Stimulated activated CD8-positive, alpha-beta memory T cell treated with anti-CD3 and anti-CD28 coated beads, Interleukin-12 subunit alpha, Interleukin-12 subunit beta, amount 100 ng/mL, for 4 hours (primary cell): ENCODE measurements around the gene PSG11.
"Not testable (repeated sequence)": the region's sequence is repeated elsewhere in the genome, so short reads cannot be mapped to it uniquely, and the experiment has no call there.

Experiments used
- DNase-seq: peaks from one replicate; pipeline ENCODE4 v3.0.0-alpha.2; 2020; ENCODE audit warnings: low read depth

Gene PSG11

DNA sequence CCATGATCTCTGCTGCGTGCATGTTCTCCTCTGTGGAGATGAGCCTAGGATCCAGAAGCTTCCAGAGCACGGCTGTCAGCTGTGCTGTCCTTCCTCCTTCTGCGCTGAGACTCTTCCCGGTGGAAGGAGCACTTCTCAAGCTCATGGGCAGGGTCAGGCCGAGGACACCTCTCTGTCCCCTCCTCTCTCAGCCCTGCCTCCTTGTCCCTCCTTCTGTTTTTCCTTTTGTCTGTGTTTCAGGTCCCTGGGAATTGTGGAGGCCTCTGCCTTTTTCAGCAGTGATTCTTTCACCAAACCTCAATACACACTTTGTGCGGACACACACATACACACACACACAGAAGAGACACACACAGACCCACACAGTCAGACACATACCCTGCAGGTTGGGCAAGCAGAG is at the start of gene PSG11:
PSG11 (minus strand) TSS at position 101 of the 400 bp plus-strand sequence; CDS start at position 4, 97 bp downstream.
- DNase-seq = not testable (repeated sequence)

DNA sequence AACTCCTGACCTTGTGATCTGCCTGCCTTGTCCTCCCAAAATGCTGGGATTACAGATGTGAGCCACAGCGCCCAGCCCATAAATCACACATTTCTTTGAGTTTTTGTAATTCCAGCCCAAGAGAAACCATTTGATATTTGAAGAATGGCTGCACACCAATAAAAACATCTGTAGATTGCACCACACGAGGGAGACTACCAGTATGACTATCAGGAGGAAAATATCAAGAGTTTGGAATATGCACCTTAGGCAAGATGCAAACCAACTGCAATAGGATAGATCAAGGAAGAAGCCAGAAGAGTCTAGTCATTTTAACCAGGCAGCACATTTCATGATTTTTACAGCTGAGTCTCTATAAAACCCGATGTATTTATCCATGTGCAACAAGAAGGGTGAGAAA is 36.1 kb upstream of the PSG11 start:
- not testable (repeated sequence) for DNase-seq

GRCh38 chr19:43061326-43061725 is 35.1 kb upstream of the PSG11 start:
- not testable (repeated sequence) for DNase-seq

DNA sequence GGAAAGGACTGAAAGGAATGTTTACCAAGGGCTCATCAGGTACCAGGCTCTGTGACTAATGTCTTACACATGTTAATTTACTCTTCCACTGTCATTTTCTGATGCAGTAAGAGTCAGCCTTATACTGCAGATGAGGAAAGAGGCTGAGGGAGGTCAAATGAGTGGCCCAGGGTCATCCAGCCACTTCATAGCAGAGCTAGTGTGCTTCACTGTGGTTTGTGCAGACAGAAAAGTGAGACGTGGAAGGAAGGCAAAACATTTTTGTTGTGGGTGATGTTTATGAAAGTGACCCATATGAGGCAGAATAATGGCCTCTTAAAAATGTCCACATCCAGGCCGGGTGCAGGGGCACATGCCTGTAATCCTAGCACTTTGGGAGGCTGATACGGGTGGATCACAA is 34.0 kb upstream of the PSG11 start:
- DNase-seq = not testable (repeated sequence)

DNA sequence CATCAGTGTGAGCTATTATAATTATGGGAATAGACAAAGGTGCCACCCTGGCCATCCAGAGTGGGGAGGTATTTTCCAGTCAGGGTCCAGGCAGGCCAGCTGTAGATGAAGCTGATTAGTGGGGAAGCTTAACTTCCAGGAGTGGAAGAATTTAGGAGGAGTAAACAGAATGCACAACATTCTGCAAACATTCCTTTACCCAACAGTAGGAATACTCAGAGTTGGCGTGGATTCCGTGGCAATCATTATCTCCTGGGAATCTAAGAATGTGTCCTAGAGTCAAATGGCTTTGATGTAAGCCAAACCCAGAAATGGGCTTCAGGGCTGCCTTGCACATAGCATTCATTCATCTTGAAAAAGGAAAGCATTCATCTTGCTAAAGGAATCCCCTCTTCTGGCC is 33.2 kb upstream of the PSG11 start:
- not testable (repeated sequence) for DNase-seq

DNA sequence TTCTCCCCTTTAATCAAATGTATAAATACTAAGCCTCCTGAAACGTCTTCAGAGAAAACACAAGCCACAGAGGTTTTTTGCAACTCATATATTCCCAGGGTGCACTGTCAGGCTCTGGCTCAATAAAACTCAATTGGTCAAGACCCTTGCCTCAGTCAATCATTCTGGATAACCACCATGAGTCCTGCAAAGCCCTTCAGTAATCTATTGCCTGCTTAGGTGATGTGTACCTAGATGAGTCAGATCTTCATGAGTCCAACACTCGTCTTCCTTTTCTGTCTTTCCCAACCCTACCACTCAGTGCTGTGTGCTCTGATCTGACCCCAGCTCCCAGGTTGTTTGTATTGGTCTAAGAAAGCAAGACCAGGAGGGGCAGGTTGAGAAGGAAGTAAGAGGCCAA is 32.2 kb upstream of the PSG11 start:
- DNase-seq = not testable (repeated sequence)

DNA sequence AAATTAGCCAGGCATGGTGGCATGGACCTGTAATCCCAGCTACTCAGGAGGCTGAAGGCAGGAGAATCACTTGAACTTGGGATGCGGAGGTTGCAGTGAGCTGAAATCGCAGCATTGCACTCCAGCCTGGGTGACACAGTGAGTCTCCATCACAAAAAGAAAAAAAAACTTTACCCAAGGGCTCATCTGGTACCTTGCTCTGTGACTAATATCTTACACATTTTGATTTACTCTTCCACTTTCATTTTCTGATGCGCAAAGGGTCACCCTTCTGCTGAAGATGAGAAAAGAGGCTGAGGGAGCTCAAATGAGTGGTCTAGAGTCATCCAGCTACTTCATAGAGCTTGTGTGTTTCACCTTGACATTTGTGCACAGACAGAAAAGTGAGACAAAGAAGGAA is 21.7 kb upstream of the PSG11 start:
- not testable (repeated sequence) for DNase-seq

DNA sequence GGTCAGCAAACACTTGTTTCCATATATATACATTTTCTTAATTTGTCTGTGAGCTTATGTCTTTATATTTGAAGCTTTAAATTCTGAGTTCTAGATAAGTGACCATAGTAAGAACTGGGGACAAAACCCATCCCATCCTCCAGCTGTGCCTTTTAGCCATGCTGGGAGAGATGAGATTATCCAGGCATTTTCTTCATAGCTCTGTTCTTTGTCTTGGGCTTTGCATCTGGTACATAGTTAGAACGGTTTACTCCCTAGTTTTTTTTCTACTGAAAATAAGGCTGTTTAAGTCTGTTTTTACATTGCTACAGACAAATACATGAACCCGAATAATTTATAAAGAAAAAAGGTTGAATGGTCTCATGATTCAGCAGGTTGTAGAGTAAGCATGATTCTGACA is 20.3 kb upstream of the PSG11 start:
- not testable (repeated sequence) for DNase-seq

GRCh38 chr19:43043492-43044180 is 17.4 kb upstream of the PSG11 start:
- not testable (repeated sequence) for DNase-seq

GRCh38 chr19:43031645-43032044 is 5.4 kb upstream of the PSG11 start:
- not testable (repeated sequence) for DNase-seq

DNA sequence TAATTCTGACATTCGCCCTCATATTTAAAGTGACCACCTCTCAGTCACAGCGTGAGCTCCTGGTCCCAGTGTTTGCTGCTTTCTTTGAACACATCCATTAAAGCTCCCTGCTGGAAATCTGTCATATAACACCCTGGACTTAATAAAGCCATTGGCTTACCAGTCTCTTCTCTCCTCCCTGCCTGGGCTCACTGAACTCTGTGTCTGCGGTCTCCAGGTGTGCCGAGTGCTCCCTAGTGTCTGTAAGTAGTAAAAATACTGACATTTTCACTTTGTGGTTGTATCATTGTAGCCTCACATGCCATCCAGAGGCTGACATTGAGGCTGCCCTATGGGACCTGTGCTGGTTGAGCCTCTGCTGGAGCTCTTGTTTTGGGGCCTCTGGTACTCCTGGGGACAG is 2.6 kb upstream of the PSG11 start:
- no peak for DNase-seq

- not testable (repeated sequence) for DNase-seq
Observed at GRCh38 chr19:43027985-43028384, 1.7 kb upstream of the PSG11 start.

- not testable (repeated sequence) for DNase-seq
Observed at GRCh38 chr19:43027061-43027460, 792 bp upstream of the PSG11 start.

DNA sequence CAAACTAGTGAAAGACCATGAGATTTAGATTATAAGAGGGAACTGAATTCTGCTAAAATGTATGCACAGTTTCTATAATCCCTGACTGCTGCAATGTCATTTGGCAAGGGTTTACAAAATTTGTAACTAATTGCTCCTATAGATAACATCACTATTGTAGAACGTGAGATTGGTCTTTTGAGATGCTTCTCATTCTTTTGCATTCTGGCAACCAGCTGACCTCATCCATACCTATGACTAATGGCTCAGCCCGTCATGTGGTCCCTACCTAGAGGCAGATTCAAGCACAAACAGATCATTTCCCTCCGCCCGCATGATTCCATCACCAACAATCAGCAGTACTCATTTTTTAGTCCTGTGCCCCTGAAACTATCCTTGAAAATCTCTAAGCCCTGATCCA is 4.2 kb downstream of the PSG11 start:
- DNase-seq = not testable (repeated sequence)

- DNase-seq = not testable (repeated sequence)
Observed at GRCh38 chr19:43021629-43022028, 4.6 kb downstream of the PSG11 start.

- not testable (repeated sequence) for DNase-seq
Observed at GRCh38 chr19:43019588-43019987, 6.7 kb downstream of the PSG11 start.

- not testable (repeated sequence) for DNase-seq
Observed at GRCh38 chr19:43005841-43006240, 20.4 kb downstream of the PSG11 start.

DNA sequence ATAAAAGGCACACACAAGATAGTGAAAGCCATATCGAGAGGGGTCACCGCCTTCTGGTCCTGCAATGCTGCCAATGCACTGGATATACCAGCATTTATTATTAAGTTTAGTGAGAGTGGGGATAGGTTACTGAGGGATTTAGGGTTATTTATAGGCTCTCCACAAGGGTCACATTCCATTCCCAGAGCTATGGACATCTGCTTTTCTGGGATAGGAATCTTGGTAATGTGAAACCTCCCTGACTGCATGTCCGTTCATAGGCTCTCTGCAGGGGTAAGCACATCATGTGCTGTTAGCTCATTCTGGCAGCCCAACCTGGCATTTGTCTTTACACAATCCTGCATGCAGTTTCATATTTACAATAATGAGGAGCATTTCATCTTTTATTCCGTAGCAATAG is 21.4 kb downstream of the PSG11 start:
- DNase-seq = not testable (repeated sequence)

- DNase-seq = not testable (repeated sequence)
Observed at GRCh38 chr19:43003634-43004033, 22.6 kb downstream of the PSG11 start.

DNA sequence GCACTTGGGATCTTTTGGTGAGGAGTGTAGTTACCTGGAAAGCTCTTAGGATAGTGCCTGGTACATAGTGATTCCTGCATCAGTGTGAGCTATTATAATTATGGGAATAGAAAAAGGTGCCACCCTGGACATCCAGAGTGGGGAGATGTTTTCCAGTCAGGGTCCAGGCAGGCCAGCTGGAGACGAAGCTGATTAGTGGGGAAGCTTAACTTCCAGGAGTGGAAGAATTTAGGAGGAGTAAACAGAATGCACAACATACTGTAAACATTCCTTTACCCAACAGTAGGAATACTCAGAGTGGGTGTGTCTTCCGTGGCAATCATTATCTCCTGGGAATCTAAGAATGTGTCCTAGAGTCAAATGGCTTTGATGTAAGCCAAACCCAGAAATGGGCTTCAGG is 23.3 kb downstream of the PSG11 start:
- DNase-seq = not testable (repeated sequence)

GRCh38 chr19:42996161-42996560 is 30.1 kb downstream of the PSG11 start:
- DNase-seq = not testable (repeated sequence)

- DNase-seq = not testable (repeated sequence)
Observed at GRCh38 chr19:42992029-42992604, 34.2 kb downstream of the PSG11 start.

DNA sequence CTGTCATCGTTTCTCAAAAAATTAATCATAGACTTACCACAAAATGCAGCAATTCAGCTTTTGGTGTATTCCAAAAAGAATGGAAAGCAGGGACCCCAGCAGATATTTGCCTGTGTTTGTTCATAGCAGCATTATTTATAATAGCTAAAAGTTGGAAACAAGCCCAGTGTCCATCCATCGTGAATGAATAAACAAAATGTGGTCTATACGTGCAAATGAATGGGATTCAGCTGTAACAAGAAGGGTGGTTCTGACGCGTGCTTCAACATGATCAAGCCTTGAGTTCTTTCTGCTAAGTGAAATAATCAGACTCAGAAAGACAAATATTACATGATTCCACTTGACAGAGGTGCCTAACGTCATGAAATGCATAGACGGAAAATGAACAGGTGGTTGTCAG is 36.4 kb downstream of the PSG11 start:
- DNase-seq = no peak

DNA sequence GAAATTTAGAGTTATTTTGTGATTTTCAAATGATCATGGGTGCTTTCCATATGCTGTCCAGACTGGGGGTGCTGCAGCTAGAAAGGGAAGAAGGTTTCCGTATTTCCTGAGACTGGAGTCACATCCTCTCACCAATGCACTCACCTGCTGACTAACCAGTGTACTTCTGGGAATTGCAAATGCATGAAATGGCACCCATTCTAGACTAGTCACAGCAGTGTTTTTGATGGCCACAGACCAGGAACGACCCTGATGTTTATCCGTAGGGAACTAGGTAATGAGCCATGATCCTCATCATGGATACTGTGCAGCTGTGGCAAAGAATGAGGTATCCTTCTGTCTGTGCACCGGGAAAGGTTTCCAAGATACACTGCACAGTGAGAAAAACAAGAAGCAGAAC is 37.1 kb downstream of the PSG11 start:
- not testable (repeated sequence) for DNase-seq
